CD4-positive, CD25-positive, alpha-beta regulatory T cell (primary cell): ENCODE data around the gene ZGLP1. TPM values are rescaled to one million over a fixed set of nuclear protein-coding genes. Genes with fewer than 3 reads are reported as not detected.
A peak's percentile ranks its signal among the peaks of the same experiment; 100 is the strongest.

ENCODE experiments used
- ATAC-seq, 2 donors: fragments of 150-1000 bp; cut with Tn5 transposase; one replicate each; pipeline ENCODE4 v1.10.0; 2021; ENCODE audit warnings: low read depth in 2 of 2, moderate number of reproducible peaks in 2 of 2, moderate library complexity in 1 of 2
- DNase-seq, 3 donors: peaks; one replicate each; pipeline versions ENCODE4 v3.0.0 to v3.0.0-alpha.2; 2012 to 2022; ENCODE audit warnings: mixed read lengths in 1 of 3
- H3K27ac ChIP-seq: one replicate; pipeline ENCODE4 v1.7.0; 2013; ENCODE audit warnings: mild to moderate bottlenecking, low read length; ENCODE audit not compliant: insufficient read depth, poor library complexity, severe bottlenecking
- H3K27me3 ChIP-seq: one replicate; pipeline ENCODE4 v1.7.0; 2013; ENCODE audit warnings: low read length; ENCODE audit not compliant: control insufficient read depth, insufficient read depth
- H3K36me3 ChIP-seq: one replicate; pipeline ENCODE4 v1.7.0; 2013; ENCODE audit warnings: mild to moderate bottlenecking, low read length, moderate library complexity; ENCODE audit not compliant: control insufficient read depth, insufficient read depth
- H3K4me1 ChIP-seq: 2 replicates; pipeline ENCODE4 v1.7.0; 2013; ENCODE audit warnings: mild to moderate bottlenecking, low read length; ENCODE audit not compliant: insufficient read depth, control insufficient read depth, poor library complexity, severe bottlenecking
- H3K4me3 ChIP-seq: one replicate; pipeline ENCODE4 v1.7.0; 2013; ENCODE audit warnings: low read depth, mild to moderate bottlenecking, low read length, moderate library complexity
- H3K9me3 ChIP-seq, 2 experiments: 1 replicate in 1 of 2; 2 replicates in 1 of 2; pipeline ENCODE4 v1.7.0; 2013; ENCODE audit warnings: low read length in 2 of 2, mild to moderate bottlenecking in 1 of 2, moderate library complexity in 1 of 2; ENCODE audit not compliant: control insufficient read depth in 2 of 2
- H3K27ac Mint-ChIP-seq, 3 donors: one replicate each; pipeline ENCODE4 v1.8.0; 2020 to 2022; ENCODE audit warnings: mild to moderate bottlenecking in 3 of 3, mixed read lengths in 3 of 3, moderate library complexity in 2 of 3
- H3K27me3 Mint-ChIP-seq: one replicate; pipeline ENCODE4 v1.8.0; 2022; ENCODE audit warnings: mild to moderate bottlenecking, mixed read lengths
- H3K36me3 Mint-ChIP-seq: one replicate; pipeline ENCODE4 v1.8.0; 2020; ENCODE audit warnings: mixed read lengths
- H3K4me1 Mint-ChIP-seq, 4 donors: one replicate each; pipeline ENCODE4 v1.8.0; 2020 to 2022; ENCODE audit warnings: mixed read lengths in 4 of 4, mild to moderate bottlenecking in 1 of 4
- H3K4me3 Mint-ChIP-seq, 4 donors: one replicate each; pipeline ENCODE4 v1.8.0; 2020 to 2022; ENCODE audit warnings: mild to moderate bottlenecking in 4 of 4, mixed read lengths in 4 of 4, moderate library complexity in 3 of 4
- H3K9me3 Mint-ChIP-seq, 7 donors: one replicate each; pipeline ENCODE4 v1.8.0; 2020 to 2022; ENCODE audit warnings: mixed read lengths in 7 of 7, mild to moderate bottlenecking in 3 of 7, moderate library complexity in 2 of 7
- polyA plus RNA-seq, 4 donors: library from polyadenylated mRNA; unstranded; fragments of 300-500 nt; fragmentation: Illumina TruSeq; gene quantifications; one replicate each; pipeline ENCODE4 v1.2.3, GENCODE V29; 2021
- total RNA-seq: library from RNA; stranded (reverse); gene quantifications from one replicate; pipeline ENCODE4 v1.2.3, GENCODE V29; 2022

ZGLP1 gene
- total and polyA plus RNA-seq, 5 donors from 2014 or later, result 0.32 to 2.8 TPM; not detected in 3

DNA sequence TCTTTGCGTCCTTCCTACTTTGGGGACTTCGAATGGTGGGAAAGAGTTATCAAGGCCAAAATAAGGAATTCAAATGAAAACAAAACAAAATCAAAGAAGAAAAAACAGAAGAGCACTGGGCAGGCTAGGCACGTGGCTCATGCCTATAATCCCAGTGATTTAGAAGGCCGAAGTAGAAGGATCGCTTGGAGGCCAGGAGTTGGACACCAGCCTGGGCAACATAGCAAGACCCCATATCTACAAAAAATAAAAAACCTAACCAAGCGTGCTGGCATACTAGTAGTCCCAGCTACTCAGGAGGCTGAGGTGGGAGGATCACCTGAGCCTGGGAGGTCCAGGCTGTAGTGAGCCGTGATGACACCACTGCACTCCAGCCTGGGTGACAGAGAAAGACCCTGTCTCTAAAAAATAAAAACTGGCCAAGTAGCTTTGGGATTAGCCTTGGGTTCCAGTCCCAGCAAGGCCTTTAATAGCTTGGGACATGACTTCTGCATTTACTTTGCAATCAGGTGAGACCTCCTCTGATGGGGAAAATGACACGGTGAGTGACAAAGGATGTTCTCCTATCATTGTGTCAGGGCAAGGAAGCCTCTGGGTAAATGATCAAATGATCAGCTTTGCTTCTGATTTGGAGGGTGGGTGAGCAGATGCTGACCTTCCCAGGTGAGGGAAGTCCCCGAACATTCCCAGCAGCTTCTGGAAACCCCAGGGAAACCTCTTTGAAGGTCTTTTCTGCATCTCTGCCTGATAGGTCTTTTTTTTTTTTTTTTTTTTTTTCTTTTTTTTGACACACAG, 31.6 kb downstream of the ZGLP1 start:
- peaks cover 21% of the 10 kb centered on the region for H3K36me3 ChIP-seq
- no peak overlapping the region for H3K27ac Mint-ChIP-seq
- H3K9me3 Mint-ChIP-seq, result no peaks in the 10 kb centered on the region
- H3K27ac ChIP-seq, result no peak overlapping the region
- no peaks in the 10 kb centered on the region for H3K4me1 ChIP-seq
- no peak overlapping the region for H3K4me3 Mint-ChIP-seq
- DNase-seq, result no peak
- H3K4me3 ChIP-seq, result no peak overlapping the region
- H3K27me3 Mint-ChIP-seq, result peaks cover 4% of the 10 kb centered on the region
- peaks cover 9 to 25% (median 15%) of the 10 kb centered on the region in 4 donors for H3K4me1 Mint-ChIP-seq
- no peaks in the 10 kb centered on the region for H3K27me3 ChIP-seq
- no peak for ATAC-seq
- peaks cover 13% of the 10 kb centered on the region for H3K36me3 Mint-ChIP-seq
- H3K9me3 ChIP-seq, result no peaks in the 10 kb centered on the region

DNA sequence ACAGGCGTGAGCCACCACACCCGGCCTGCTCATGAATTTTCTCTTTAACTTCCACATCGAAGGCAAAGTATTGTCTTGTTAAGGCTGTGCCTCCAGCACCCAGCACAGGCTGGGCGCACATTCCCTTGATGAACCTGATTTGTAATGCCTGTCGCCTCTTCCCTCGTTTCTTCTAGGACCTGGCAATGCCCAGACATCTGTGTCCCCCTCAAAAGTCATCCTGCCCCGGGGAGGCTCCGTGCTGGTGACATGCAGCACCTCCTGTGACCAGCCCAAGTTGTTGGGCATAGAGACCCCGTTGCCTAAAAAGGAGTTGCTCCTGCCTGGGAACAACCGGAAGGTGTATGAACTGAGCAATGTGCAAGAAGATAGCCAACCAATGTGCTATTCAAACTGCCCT, 35.0 kb downstream of the ZGLP1 start:
- Mint-ChIP-seq H3K4me3 (peak overlapping the region in 3 of 4 donors; percentile 12 to 59 (median 48)), H3K4me1 (peaks cover 10 to 48% (median 25%) of the 10 kb centered on the region in 4 donors), H3K27ac (peak overlapping the region in 1 of 3 donors; percentile 12), H3K36me3 (peaks cover 9% of the 10 kb centered on the region), H3K27me3 (peaks cover under 1% of the 10 kb centered on the region), H3K9me3 (no peaks in the 10 kb centered on the region)
- peaks cover 13% of the 10 kb centered on the region for H3K36me3 ChIP-seq
- H3K4me3 ChIP-seq, result no peak overlapping the region
- no peaks in the 10 kb centered on the region for H3K27me3 ChIP-seq
- peaks cover 28% of the 10 kb centered on the region for H3K4me1 ChIP-seq
- no peaks in the 10 kb centered on the region for H3K9me3 ChIP-seq
- no peak for ATAC-seq
- no peak overlapping the region for H3K27ac ChIP-seq
- no peak for DNase-seq

DNA sequence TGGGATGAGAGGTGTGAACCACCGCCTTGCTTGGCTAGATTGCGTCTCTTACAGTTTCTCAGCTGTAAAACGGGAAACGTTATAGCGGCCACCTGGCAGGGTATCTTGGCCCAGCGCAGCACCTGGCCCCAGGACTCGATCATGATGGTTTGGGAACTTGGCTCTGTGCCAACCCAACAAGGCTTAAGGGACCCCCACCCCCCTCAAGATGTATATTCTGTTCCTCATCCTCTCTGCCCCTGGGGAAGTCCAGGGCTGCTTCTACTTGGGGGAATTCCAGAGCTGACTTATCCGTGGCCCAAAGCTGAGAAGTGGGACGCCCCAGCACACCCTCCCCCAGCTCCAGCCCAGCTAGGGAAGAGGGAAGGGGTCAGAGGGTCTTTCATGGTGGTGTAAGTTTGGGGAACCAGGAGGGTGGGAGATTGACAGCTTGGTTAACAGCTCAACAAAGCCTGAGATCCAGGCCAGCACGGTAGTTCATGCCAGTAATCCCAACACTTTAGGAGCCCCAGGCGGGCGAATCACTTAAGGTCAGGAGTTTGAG, 38.0 kb downstream of the ZGLP1 start:
- H3K9me3 Mint-ChIP-seq, result no peaks in the 10 kb centered on the region
- peak overlapping the region; percentile 88 to 96 (median 92) for H3K4me3 Mint-ChIP-seq
- H3K27me3 Mint-ChIP-seq, result peaks cover 6% of the 10 kb centered on the region
- no peaks in the 10 kb centered on the region for H3K27me3 ChIP-seq
- DNase-seq, result peak in 2 of 3 donors; percentile 29 to 36
- H3K27ac Mint-ChIP-seq, result peak overlapping the region; percentile 82 to 92 (median 90)
- peak in 1 of 2 donors; percentile 3 for ATAC-seq
- H3K4me3 ChIP-seq, result peak overlapping the region; percentile 57
- H3K36me3 ChIP-seq, result peaks cover 2% of the 10 kb centered on the region
- peaks cover 4% of the 10 kb centered on the region for H3K36me3 Mint-ChIP-seq
- peaks cover 29% of the 10 kb centered on the region for H3K4me1 ChIP-seq
- peak overlapping the region; percentile 92 for H3K27ac ChIP-seq
- peaks cover 7 to 47% (median 24%) of the 10 kb centered on the region in 4 donors for H3K4me1 Mint-ChIP-seq
- no peaks in the 10 kb centered on the region for H3K9me3 ChIP-seq

DNA sequence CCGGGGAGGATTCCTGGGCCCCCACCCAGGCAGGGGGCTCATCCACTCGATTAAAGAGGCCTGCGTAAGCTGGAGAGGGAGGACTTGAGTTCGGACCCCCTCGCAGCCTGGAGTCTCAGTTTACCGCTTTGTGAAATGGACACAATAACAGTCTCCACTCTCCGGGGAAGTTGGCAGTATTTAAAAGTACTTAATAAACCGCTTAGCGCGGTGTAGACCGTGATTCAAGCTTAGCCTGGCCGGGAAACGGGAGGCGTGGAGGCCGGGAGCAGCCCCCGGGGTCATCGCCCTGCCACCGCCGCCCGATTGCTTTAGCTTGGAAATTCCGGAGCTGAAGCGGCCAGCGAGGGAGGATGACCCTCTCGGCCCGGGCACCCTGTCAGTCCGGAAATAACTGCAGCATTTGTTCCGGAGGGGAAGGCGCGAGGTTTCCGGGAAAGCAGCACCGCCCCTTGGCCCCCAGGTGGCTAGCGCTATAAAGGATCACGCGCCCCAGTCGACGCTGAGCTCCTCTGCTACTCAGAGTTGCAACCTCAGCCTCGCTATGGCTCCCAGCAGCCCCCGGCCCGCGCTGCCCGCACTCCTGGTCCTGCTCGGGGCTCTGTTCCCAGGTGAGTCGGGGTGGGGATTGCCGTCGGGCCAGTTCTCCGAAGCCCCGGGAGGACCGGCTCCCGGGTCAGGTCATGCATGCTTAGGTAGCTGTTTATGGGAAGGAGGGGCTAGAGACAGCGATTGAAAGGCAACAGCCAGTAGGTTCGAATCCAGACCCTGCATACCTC, 38.8 kb downstream of the ZGLP1 start, which contains the start of gene ICAM1:
Gene ICAM1 (plus strand): TSS at position 505 of the 779 bp plus-strand sequence. CDS start 40 bp downstream, at position 545.
- no peaks in the 10 kb centered on the region for H3K9me3 ChIP-seq
- H3K27ac Mint-ChIP-seq, result peak within 1 kb of the TSS; percentile 82 to 92 (median 90)
- peaks cover 6% of the 10 kb centered on the region for H3K27me3 Mint-ChIP-seq
- DNase-seq (peak; percentile 61 to 88 (median 67)), ATAC-seq (peak; percentile 63 to 64)
- H3K27ac ChIP-seq, result peak within 1 kb of the TSS; percentile 92
- peak within 1 kb of the TSS; percentile 72 for H3K4me3 ChIP-seq
- no peaks in the 10 kb centered on the region for H3K9me3 Mint-ChIP-seq
- H3K27me3 ChIP-seq, result no peaks in the 10 kb centered on the region
- H3K4me3 Mint-ChIP-seq, result peak within 1 kb of the TSS; percentile 88 to 96 (median 92)
- peaks cover 4% of the 10 kb centered on the region for H3K36me3 Mint-ChIP-seq
- peaks cover 7 to 47% (median 24%) of the 10 kb centered on the region in 4 donors for H3K4me1 Mint-ChIP-seq
- H3K4me1 ChIP-seq, result peaks cover 29% of the 10 kb centered on the region
- H3K36me3 ChIP-seq, result peaks cover 2% of the 10 kb centered on the region

DNA sequence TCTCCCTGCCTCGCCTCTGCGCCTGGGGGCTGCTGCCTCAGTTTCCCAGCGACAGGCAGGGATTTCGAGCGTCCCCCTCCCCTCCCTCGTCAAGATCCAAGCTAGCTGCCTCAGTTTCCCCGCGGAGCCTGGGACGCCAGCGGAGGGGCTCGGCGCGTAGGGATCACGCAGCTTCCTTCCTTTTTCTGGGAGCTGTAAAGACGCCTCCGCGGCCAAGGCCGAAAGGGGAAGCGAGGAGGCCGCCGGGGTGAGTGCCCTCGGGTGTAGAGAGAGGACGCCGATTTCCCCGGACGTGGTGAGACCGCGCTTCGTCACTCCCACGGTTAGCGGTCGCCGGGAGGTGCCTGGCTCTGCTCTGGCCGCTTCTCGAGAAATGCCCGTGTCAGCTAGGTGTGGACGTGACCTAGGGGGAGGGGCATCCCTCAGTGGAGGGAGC, 39.4 kb downstream of the ZGLP1 start:
- DNase-seq (peak; percentile 49 to 77 (median 62)), ATAC-seq (peak; percentile 41 to 54)
- peak overlapping the region; percentile 88 to 96 (median 92) for H3K4me3 Mint-ChIP-seq
- H3K27ac Mint-ChIP-seq, result peak overlapping the region; percentile 82 to 92 (median 90)
- Histone ChIP-seq H3K9me3 (no peaks in the 10 kb centered on the region), H3K36me3 (peaks cover 2% of the 10 kb centered on the region), H3K27me3 (no peaks in the 10 kb centered on the region), H3K27ac (peak overlapping the region; percentile 92), H3K4me3 (peak overlapping the region; percentile 72), H3K4me1 (peaks cover 29% of the 10 kb centered on the region)
- peaks cover 6% of the 10 kb centered on the region for H3K27me3 Mint-ChIP-seq
- peaks cover 7 to 47% (median 24%) of the 10 kb centered on the region in 4 donors for H3K4me1 Mint-ChIP-seq
- peaks cover 4% of the 10 kb centered on the region for H3K36me3 Mint-ChIP-seq
- H3K9me3 Mint-ChIP-seq, result no peaks in the 10 kb centered on the region

DNA sequence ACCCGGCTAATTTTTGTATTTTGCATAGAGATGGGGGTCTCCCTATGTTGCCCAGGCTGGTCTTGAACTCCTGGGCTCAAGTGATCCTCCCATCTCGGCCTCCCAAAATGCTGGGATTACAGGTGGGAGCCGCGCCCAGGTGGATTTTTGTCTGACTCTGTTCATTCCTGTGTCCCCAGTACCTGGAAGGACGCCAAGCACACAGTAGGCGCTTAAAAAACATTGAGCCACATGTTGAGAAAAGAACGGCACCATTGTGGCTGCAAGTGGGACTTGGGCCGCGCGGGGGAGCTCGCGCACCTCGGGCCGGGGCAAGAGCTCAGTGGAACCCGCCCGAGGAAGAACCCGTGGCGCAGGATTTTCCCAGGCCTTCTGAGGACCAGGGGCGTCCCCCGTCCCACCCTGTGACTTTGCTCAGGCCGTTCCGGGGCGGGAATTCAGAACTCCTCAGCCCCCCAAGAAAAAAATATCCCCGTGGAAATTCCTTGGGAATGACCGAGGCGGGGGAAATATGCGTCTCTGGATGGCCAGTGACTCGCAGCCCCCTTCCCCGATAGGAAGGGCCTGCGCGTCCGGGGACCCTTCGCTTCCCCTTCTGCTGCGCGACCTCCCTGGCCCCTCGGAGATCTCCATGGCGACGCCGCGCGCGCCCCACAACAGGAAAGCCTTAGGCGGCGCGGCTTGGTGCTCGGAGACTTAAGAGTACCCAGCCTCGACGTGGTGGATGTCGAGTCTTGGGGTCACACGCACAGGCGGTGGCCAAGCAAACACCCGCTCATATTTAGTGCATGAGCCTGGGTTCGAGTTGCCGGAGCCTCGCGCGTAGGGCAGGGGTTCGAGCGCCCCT, 40.1 kb downstream of the ZGLP1 start:
- peak overlapping the region; percentile 26 for H3K4me3 ChIP-seq
- H3K27ac ChIP-seq, result peak overlapping the region; percentile 92
- no peaks in the 10 kb centered on the region for H3K27me3 ChIP-seq
- DNase-seq (peak; percentile 75 to 86 (median 85)), ATAC-seq (peak; percentile 55 to 62)
- Mint-ChIP-seq H3K9me3 (no peaks in the 10 kb centered on the region), H3K27ac (peak overlapping the region; percentile 60 to 92 (median 90)), H3K27me3 (peaks cover 6% of the 10 kb centered on the region), H3K4me1 (peaks cover 6 to 41% (median 21%) of the 10 kb centered on the region in 4 donors), H3K36me3 (peaks cover under 1% of the 10 kb centered on the region), H3K4me3 (peak overlapping the region; percentile 88 to 96 (median 92))
- no peaks in the 10 kb centered on the region for H3K9me3 ChIP-seq
- no peaks in the 10 kb centered on the region for H3K36me3 ChIP-seq
- H3K4me1 ChIP-seq, result peaks cover 29% of the 10 kb centered on the region
